Neural crest cell (in vitro differentiated cells): ENCODE data around the gene PRR5L. TPM values are rescaled to one million over a fixed set of nuclear protein-coding genes. Genes with fewer than 3 reads are reported as not detected.

Source experiments
- DNase-seq: peaks from one replicate; pipeline ENCODE4 v3.0.0; 2021; ENCODE audit warnings: low read depth, mixed read lengths, low spot score
- H3K27ac Mint-ChIP-seq: one replicate; pipeline ENCODE4 v1.8.0; 2021; ENCODE audit warnings: mild to moderate bottlenecking, mixed read lengths; ENCODE audit not compliant: unreplicated experiment
- H3K27me3 Mint-ChIP-seq: 2 replicates; pipeline ENCODE4 v1.8.0; 2021; ENCODE audit warnings: low read depth, mild to moderate bottlenecking, mixed read lengths
- H3K36me3 Mint-ChIP-seq: 2 replicates; pipeline ENCODE4 v1.8.0; 2021; ENCODE audit warnings: low read depth, mild to moderate bottlenecking, mixed read lengths
- H3K4me1 Mint-ChIP-seq: 2 replicates; pipeline ENCODE4 v1.8.0; 2021; ENCODE audit warnings: mixed read lengths
- H3K4me3 Mint-ChIP-seq: one replicate; pipeline ENCODE4 v1.8.0; 2021; ENCODE audit warnings: mild to moderate bottlenecking, mixed read lengths
- H3K9me3 Mint-ChIP-seq: 2 replicates; pipeline ENCODE4 v1.8.0; 2021; ENCODE audit warnings: mixed read lengths
- total RNA-seq: library from RNA; stranded (reverse); gene quantifications from 2 replicates; pipeline ENCODE4 v1.2.1, GENCODE V29; 2021
- TF ChIP-seq, protein P1 (sequence below): fragments of 200-600 bp; sonication (generic); conservative IDR thresholded peaks from 2 replicates; pipeline ENCODE4 v1.5.0; 2021; ENCODE audit warnings: antibody characterized with exemption, mild to moderate bottlenecking

Gene PRR5L
- total RNA-seq, 1 donor from 2014 or later = 6.6 TPM

DNA sequence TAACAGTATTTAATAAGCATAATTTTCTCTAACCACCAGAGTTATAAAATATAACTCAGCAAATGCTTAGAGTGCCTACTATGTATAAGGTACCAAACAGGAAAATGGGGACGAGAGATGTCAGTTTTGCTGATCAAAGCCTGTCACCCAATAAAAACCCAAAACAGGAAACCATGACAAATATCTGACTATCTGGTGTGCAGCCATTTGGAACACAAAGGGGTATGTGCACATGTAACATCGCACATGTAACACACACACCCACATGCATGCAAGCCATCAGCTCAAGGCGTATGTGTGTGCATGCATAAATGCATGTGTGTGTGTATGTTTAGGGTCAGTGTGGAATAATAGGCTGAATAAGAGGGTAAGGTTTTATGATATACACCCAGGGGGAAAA is 64.2 kb downstream of the PRR5L start:
- H3K4me1 Mint-ChIP-seq = peaks cover 24% of the 10 kb centered on the region
- no peak overlapping the region for H3K27ac Mint-ChIP-seq
- no peaks in the 10 kb centered on the region for H3K36me3 Mint-ChIP-seq
- no peak for DNase-seq
- H3K27me3 Mint-ChIP-seq = peaks cover 28% of the 10 kb centered on the region
- no peak overlapping the region for H3K4me3 Mint-ChIP-seq
- TF ChIP-seq, protein P1, sequence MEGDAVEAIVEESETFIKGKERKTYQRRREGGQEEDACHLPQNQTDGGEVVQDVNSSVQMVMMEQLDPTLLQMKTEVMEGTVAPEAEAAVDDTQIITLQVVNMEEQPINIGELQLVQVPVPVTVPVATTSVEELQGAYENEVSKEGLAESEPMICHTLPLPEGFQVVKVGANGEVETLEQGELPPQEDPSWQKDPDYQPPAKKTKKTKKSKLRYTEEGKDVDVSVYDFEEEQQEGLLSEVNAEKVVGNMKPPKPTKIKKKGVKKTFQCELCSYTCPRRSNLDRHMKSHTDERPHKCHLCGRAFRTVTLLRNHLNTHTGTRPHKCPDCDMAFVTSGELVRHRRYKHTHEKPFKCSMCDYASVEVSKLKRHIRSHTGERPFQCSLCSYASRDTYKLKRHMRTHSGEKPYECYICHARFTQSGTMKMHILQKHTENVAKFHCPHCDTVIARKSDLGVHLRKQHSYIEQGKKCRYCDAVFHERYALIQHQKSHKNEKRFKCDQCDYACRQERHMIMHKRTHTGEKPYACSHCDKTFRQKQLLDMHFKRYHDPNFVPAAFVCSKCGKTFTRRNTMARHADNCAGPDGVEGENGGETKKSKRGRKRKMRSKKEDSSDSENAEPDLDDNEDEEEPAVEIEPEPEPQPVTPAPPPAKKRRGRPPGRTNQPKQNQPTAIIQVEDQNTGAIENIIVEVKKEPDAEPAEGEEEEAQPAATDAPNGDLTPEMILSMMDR = no peak
- H3K9me3 Mint-ChIP-seq = no peaks in the 10 kb centered on the region

DNA sequence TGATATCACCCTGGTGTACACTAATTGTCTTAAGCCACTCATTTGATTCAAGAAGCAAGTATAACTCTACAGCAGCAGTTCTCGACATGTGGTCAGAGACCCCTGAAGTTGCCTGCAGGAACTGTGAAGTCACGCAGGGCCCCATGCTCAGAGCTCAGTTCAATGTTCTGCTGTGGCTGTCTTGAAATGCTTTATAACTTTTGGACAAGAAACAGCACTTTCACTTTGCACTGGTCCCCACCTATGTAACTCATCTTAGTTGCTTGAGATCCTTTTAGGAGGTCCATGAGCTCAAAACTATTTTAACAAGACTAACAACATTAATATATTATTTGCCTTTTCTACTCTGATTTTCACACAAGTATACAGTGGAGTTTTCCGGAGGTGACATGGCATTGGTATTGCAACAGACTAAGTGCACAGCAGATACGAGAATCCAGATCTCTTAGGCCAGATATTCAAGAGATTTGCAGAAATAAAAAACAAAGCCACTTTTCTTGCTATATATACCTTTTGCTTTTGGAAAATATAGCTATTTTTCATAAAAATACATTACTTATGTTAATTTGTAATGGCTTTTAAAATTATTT is 64.8 kb downstream of the PRR5L start:
- H3K4me3 Mint-ChIP-seq = no peak overlapping the region
- no peaks in the 10 kb centered on the region for H3K36me3 Mint-ChIP-seq
- H3K4me1 Mint-ChIP-seq = peaks cover 24% of the 10 kb centered on the region
- H3K27ac Mint-ChIP-seq = no peak overlapping the region
- TF ChIP-seq, protein P1 = no peak
- no peak for DNase-seq
- H3K9me3 Mint-ChIP-seq = no peaks in the 10 kb centered on the region
- peaks cover 28% of the 10 kb centered on the region for H3K27me3 Mint-ChIP-seq

GRCh38 chr11:36361472-36361871 is 65.4 kb downstream of the PRR5L start:
- no peak overlapping the region for H3K27ac Mint-ChIP-seq
- TF ChIP-seq, protein P1 = no peak
- no peak overlapping the region for H3K4me3 Mint-ChIP-seq
- H3K9me3 Mint-ChIP-seq = no peaks in the 10 kb centered on the region
- no peaks in the 10 kb centered on the region for H3K36me3 Mint-ChIP-seq
- H3K4me1 Mint-ChIP-seq = peaks cover 24% of the 10 kb centered on the region
- peaks cover 28% of the 10 kb centered on the region for H3K27me3 Mint-ChIP-seq
- DNase-seq = no peak

DNA sequence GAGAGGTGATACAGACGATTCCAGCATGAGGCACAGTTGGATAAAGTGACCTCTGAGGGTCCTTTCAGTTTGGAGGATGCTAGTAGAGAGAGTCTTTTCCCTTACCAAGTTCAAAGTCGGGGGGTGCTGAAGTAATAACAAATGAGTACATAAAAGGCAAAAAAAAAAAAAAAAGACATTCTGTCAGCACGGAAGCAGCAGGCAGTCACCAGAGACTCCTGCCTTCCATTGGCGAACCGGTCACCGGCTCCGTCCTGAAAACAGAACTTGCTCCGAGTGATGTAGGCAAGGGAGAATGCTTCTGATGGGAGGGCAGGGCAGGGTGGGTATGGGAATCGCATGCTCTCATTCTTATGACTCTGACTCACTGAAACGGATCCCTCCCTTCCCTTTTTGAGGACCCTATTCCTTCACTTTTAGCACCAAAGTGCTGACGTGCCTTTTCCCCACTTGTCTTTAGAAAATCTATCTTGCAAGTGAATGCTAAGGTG is 65.9 kb downstream of the PRR5L start:
- Mint-ChIP-seq H3K27me3 (peaks cover 28% of the 10 kb centered on the region), H3K36me3 (no peaks in the 10 kb centered on the region), H3K4me3 (no peak overlapping the region), H3K27ac (no peak overlapping the region), H3K4me1 (peaks cover 24% of the 10 kb centered on the region), H3K9me3 (no peaks in the 10 kb centered on the region)
- no peak for DNase-seq
- TF ChIP-seq, protein P1 = no peak

- no peak for DNase-seq
- no peak overlapping the region for H3K4me3 Mint-ChIP-seq
- peaks cover 28% of the 10 kb centered on the region for H3K27me3 Mint-ChIP-seq
- TF ChIP-seq, protein P1 = no peak
- no peak overlapping the region for H3K27ac Mint-ChIP-seq
- no peaks in the 10 kb centered on the region for H3K9me3 Mint-ChIP-seq
- no peaks in the 10 kb centered on the region for H3K36me3 Mint-ChIP-seq
- peaks cover 24% of the 10 kb centered on the region for H3K4me1 Mint-ChIP-seq
Measured at GRCh38 chr11:36362902-36363301, 66.8 kb downstream of the PRR5L start.
